COLO668 (cell line): ENCODE measurements around the gene FOXC1.

Source experiments
- DNase-seq: peaks from one replicate; lab custom pipeline; 2025; ENCODE audit not compliant: unreplicated experiment; lab: John Stamatoyannopoulos, UW

The FOXC1 gene

GRCh38 chr6:1584146-1584545, 25.6 kb upstream of the FOXC1 start:
- no peak for DNase-seq

GRCh38 chr6:1584996-1585668, 24.6 kb upstream of the FOXC1 start:
- no peak for DNase-seq

GRCh38 chr6:1585669-1586049, 24.1 kb upstream of the FOXC1 start:
- DNase-seq, result no peak

- DNase-seq, result no peak
Measured at GRCh38 chr6:1586256-1586655, 23.5 kb upstream of the FOXC1 start.

- DNase-seq, result no peak
Measured at GRCh38 chr6:1586861-1587450, 22.8 kb upstream of the FOXC1 start.

- no peak for DNase-seq
Measured at GRCh38 chr6:1587546-1587945, 22.2 kb upstream of the FOXC1 start.

GRCh38 chr6:1587977-1588376, 21.7 kb upstream of the FOXC1 start:
- DNase-seq, result no peak

GRCh38 chr6:1589208-1589607, 20.5 kb upstream of the FOXC1 start:
- DNase-seq, result no peak

- no peak for DNase-seq
Measured at GRCh38 chr6:1590580-1590979, 19.1 kb upstream of the FOXC1 start.

GRCh38 chr6:1591243-1591642, 18.5 kb upstream of the FOXC1 start:
- DNase-seq, result no peak

- no peak for DNase-seq
Measured at GRCh38 chr6:1591926-1592325, 17.8 kb upstream of the FOXC1 start.

- DNase-seq, result no peak
Measured at GRCh38 chr6:1592852-1593251, 16.9 kb upstream of the FOXC1 start.

GRCh38 chr6:1593286-1593957, 16.3 kb upstream of the FOXC1 start:
- no peak for DNase-seq

- no peak for DNase-seq
Measured at GRCh38 chr6:1593958-1594314, 15.8 kb upstream of the FOXC1 start.

GRCh38 chr6:1594445-1595200, 15.1 kb upstream of the FOXC1 start:
- no peak for DNase-seq

GRCh38 chr6:1595271-1596087, 14.2 kb upstream of the FOXC1 start:
- no peak for DNase-seq

GRCh38 chr6:1596088-1596852, 13.4 kb upstream of the FOXC1 start:
- peak; percentile 34 for DNase-seq

- no peak for DNase-seq
Measured at GRCh38 chr6:1597121-1597744, 12.5 kb upstream of the FOXC1 start.

- DNase-seq, result no peak
Measured at GRCh38 chr6:1597924-1598323, 11.8 kb upstream of the FOXC1 start.

- no peak for DNase-seq
Measured at GRCh38 chr6:1598433-1598832, 11.3 kb upstream of the FOXC1 start.
